Measurements from ENCODE around the gene HRH3.

DNA sequence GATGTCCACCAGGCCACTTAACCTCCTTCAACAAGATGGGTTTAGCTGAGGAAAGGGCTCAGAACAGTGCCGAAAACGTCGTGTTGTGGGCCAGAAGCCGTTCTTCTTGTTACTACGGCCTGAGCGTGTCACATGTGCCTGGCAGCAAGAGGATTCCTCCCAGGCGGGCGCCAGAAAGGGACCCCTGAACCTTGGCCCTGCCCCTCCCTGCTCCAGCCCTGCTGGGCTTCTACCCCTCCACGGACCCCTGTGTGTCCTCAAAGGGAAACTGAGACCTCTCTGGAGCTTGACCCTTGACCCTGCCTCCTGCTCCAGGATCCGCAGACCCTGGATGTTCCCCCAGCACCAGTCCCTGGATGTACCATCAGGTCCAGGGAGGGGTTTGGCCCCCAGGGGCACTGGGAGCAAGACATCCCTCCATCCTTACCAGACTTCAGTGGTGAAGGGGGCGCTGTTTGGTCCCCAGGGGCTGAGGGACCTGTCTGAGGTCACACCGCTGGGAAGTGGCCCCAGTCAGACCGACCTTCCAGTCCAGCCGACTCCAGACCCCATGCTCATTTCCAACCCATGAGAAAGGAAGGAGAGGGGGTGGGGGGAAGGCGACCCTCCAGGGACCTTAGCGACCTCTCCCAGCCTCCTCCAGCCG lies 10.1 kb downstream of the HRH3 start:
- TF ChIP-seq, protein P1, sequence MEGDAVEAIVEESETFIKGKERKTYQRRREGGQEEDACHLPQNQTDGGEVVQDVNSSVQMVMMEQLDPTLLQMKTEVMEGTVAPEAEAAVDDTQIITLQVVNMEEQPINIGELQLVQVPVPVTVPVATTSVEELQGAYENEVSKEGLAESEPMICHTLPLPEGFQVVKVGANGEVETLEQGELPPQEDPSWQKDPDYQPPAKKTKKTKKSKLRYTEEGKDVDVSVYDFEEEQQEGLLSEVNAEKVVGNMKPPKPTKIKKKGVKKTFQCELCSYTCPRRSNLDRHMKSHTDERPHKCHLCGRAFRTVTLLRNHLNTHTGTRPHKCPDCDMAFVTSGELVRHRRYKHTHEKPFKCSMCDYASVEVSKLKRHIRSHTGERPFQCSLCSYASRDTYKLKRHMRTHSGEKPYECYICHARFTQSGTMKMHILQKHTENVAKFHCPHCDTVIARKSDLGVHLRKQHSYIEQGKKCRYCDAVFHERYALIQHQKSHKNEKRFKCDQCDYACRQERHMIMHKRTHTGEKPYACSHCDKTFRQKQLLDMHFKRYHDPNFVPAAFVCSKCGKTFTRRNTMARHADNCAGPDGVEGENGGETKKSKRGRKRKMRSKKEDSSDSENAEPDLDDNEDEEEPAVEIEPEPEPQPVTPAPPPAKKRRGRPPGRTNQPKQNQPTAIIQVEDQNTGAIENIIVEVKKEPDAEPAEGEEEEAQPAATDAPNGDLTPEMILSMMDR (IDR thresholded peaks at IDR 0.05; ENCODE audit: insufficient read depth, low read depth, low read length) = no peak
- TF ChIP-seq EZH2 (IDR thresholded peaks at IDR 0.05; ENCODE audit: insufficient read depth, low read length) = no peak

Measured in astrocyte (in vitro differentiated cells and primary cell).